HAP-1 (cell line): ENCODE data around the gene RPL26.
"Not testable (repeated sequence)": the region's sequence is repeated elsewhere in the genome, so short reads cannot be mapped to it uniquely, and the experiment has no call there.

Experiments
- DNase-seq, 2 experiments: peaks; one replicate each; pipeline ENCODE4 v3.0.0-alpha.2; 2016 to 2020; ENCODE audit warnings: low spot score in 2 of 2
- H3K27me3 ChIP-seq: fragments of 250-450 bp; sonication (Bioruptor Pico); 2 replicates; pipeline ENCODE4 v1.5.1; 2020; ENCODE audit warnings: low read depth, mild to moderate bottlenecking, moderate library complexity
- H3K36me3 ChIP-seq: fragments of 250-450 bp; sonication (Bioruptor Pico); replicated peaks from 2 replicates; pipeline ENCODE4 v1.5.1; 2020; ENCODE audit warnings: mild to moderate bottlenecking
- H3K4me1 ChIP-seq: fragments of 250-450 bp; sonication (Bioruptor Pico); 2 replicates; pipeline ENCODE4 v1.5.1; 2020; ENCODE audit warnings: mild to moderate bottlenecking
- H3K4me3 ChIP-seq: fragments of 250-450 bp; sonication (Bioruptor Pico); 2 replicates; pipeline ENCODE4 v1.5.1; 2020; ENCODE audit warnings: mild to moderate bottlenecking, moderate library complexity
- H3K9me3 ChIP-seq: fragments of 250-450 bp; sonication (Bioruptor Pico); 2 replicates; pipeline ENCODE4 v1.5.1; 2020; ENCODE audit warnings: mild to moderate bottlenecking, moderate library complexity
- in situ Hi-C: fragments of 300-500 bp; cut with MboI; formaldehyde crosslinking; loops from 3 replicates; pipeline ENCODE4 v1.14.3; 2020; ENCODE audit warnings: low sequenced_read_pairs, inconsistent platforms, mixed read lengths

Gene RPL26

GRCh38 chr17:8409966-8410882 is 27.2 kb upstream of the RPL26 start:
- Histone ChIP-seq H3K27me3 (peaks cover 4% of the 10 kb centered on the region; the same call in 1 of the 2 replicates), H3K36me3 (no peaks in the 10 kb centered on the region), H3K9me3 (no peaks in the 10 kb centered on the region), H3K4me1 (peaks cover 4% of the 10 kb centered on the region; the same call in 1 of the 2 replicates), H3K4me3 (no peak overlapping the region)
- DNase-seq: peak; percentile 91 to 94
- in situ Hi-C loops: loop anchor here (10.0 kb wide), 1 partner anchor 335 kb away; the partner anchor contains the start of gene CCDC42

GRCh38 chr17:8408371-8408770 is 25.4 kb upstream of the RPL26 start:
- no peak overlapping the region for H3K4me3 ChIP-seq
- H3K9me3 ChIP-seq: no peaks in the 10 kb centered on the region
- peaks cover 4% of the 10 kb centered on the region; the same call in 1 of the 2 replicates for H3K4me1 ChIP-seq
- H3K27me3 ChIP-seq: no peaks in the 10 kb centered on the region
- no peaks in the 10 kb centered on the region for H3K36me3 ChIP-seq
- in situ Hi-C loops: no loop called here
- no peak for DNase-seq

DNA sequence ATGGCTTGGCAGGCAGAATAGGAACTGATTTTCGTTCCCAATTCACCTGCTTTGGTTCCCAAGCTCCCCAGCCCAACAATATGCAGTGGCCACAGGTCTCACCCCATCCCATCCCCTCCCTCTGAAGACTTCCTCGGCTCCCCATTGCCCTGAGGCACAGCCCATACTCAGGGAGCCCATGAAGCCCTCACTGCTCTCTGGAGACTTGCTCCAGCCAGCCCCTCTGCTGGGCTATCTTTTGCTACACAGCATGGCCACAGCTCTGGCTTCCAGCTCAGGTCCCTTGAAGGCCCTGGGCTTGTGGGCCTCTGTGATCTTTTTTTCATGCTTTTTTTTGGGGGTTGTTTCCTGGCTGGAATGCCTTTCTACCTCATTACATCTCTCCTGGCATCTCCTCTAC is 23.2 kb upstream of the RPL26 start:
- H3K4me3 ChIP-seq: no peak overlapping the region
- no peaks in the 10 kb centered on the region for H3K9me3 ChIP-seq
- H3K4me1 ChIP-seq: peaks cover 4% of the 10 kb centered on the region; the same call in 1 of the 2 replicates
- H3K27me3 ChIP-seq: peaks cover under 1% of the 10 kb centered on the region; the same call in 1 of the 2 replicates
- in situ Hi-C loops: no loop called here
- DNase-seq: no peak
- H3K36me3 ChIP-seq: no peaks in the 10 kb centered on the region

DNA sequence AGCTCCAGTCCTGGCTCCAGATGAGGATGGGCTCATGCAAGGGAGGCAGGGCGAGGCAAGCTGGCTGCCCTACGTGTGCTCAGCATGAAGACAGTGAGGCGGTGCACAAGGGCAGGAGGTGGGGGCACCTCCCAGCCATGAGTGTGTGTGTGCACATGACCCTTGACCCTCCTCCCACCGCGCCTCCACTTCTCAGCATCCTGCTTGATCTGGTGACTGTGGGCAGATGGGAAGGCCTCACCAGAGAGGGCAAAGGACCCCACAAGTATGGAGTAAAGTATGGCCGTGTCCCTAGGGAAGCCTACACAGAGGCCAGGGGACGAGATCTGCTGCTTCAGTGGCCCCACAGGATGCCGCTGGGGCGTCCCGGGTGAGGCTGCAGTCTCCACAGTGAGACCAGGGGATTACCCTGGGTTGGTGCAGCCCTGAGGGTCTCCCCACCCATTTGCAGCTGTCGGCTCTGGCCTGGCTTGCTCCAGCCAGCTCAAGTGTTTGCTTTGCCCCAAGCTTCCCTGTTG is 22.6 kb upstream of the RPL26 start:
- DNase-seq: no peak
- peaks cover 6% of the 10 kb centered on the region for H3K27me3 ChIP-seq
- H3K4me1 ChIP-seq: peaks cover 2% of the 10 kb centered on the region
- no peaks in the 10 kb centered on the region for H3K36me3 ChIP-seq
- H3K4me3 ChIP-seq: no peak overlapping the region
- in situ Hi-C loops: no loop called here
- no peaks in the 10 kb centered on the region for H3K9me3 ChIP-seq

- in situ Hi-C loops: no loop called here
These were observed 20.0 kb upstream of the RPL26 start for GRCh38 chr17:8402921-8403536.

DNA sequence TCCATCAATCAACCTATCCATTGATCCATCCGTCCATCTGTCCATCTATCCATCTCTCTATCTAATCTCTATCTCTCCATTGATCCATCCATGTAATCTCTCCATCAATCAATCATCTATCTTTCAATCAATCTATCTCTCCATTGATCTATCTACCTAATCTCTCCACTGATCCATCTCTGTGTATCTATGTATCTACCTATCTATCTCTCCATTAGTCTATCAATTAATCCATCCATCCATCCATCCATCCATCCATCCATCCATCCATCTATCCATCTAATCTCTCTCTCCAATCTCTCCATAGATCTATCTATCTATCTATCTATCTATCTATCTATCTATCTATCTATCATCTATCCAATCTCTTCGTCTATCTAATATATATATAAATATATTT is 18.1 kb upstream of the RPL26 start:
- peaks cover 31% of the 10 kb centered on the region for H3K27me3 ChIP-seq
- H3K4me3 ChIP-seq: no peak overlapping the region
- no peak for DNase-seq
- H3K36me3 ChIP-seq: no peaks in the 10 kb centered on the region
- H3K9me3 ChIP-seq: no peaks in the 10 kb centered on the region
- H3K4me1 ChIP-seq: no peaks in the 10 kb centered on the region; the same call in 1 of the 2 replicates
- in situ Hi-C loops: no loop called here

More at GRCh38 chr17:8402921-8403536, 20.0 kb upstream of the RPL26 start:
- Histone ChIP-seq H3K4me3 (no peak overlapping the region), H3K27me3 (peaks cover 20% of the 10 kb centered on the region), H3K36me3 (no peaks in the 10 kb centered on the region), H3K9me3 (no peaks in the 10 kb centered on the region), H3K4me1 (no peaks in the 10 kb centered on the region; the same call in 1 of the 2 replicates)
- DNase-seq: no peak

GRCh38 chr17:8398980-8399379 is 16.0 kb upstream of the RPL26 start:
- Histone ChIP-seq H3K4me1 (no peaks in the 10 kb centered on the region; the same call in 1 of the 2 replicates), H3K36me3 (no peaks in the 10 kb centered on the region), H3K4me3 (no peak overlapping the region), H3K27me3 (peaks cover 40% of the 10 kb centered on the region), H3K9me3 (no peaks in the 10 kb centered on the region)
- in situ Hi-C loops: no loop called here
- no peak for DNase-seq

GRCh38 chr17:8397636-8398035 is 14.6 kb upstream of the RPL26 start, which contains the start of gene RNF222:
Gene RNF222 (minus strand): TSS chr17:8397827. CDS start chr17:8393461, 4,366 bp downstream.
- peaks cover 44% of the 10 kb centered on the region for H3K27me3 ChIP-seq
- no peaks in the 10 kb centered on the region for H3K9me3 ChIP-seq
- no peaks in the 10 kb centered on the region for H3K36me3 ChIP-seq
- no peaks in the 10 kb centered on the region; the same call in 1 of the 2 replicates for H3K4me1 ChIP-seq
- no peak for DNase-seq
- in situ Hi-C loops: no loop called here
- H3K4me3 ChIP-seq: no peak within 1 kb of the TSS

DNA sequence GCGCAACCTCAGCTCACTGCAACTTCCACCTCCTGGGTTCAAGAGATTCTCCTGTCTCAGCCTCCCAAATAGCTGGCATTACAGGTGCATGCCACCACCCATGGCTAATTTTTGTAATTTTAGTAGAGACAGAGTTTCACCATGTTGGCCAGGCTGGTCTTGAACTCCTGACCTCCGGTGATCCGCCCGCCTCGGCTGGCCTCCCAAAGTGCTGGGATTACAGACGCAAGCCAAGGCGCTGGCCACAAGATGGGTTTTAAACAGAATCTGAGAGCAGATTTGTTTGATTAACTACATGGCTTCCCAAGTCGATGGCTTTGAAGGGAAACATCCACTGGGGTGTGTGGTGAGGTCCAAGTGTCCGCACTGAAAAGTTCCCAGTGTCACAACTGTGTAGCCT is 11.5 kb upstream of the RPL26 start:
- H3K27me3 ChIP-seq: peaks cover 35% of the 10 kb centered on the region
- H3K9me3 ChIP-seq, H3K4me1 ChIP-seq, H3K36me3 ChIP-seq, in situ Hi-C loops, H3K4me3 ChIP-seq, DNase-seq: not testable (repeated sequence)

GRCh38 chr17:8393470-8394231 is 10.7 kb upstream of the RPL26 start:
- peaks cover 30% of the 10 kb centered on the region for H3K27me3 ChIP-seq
- DNase-seq: no peak
- no peaks in the 10 kb centered on the region for H3K36me3 ChIP-seq
- H3K9me3 ChIP-seq: no peaks in the 10 kb centered on the region
- H3K4me1 ChIP-seq: no peaks in the 10 kb centered on the region
- no peak overlapping the region for H3K4me3 ChIP-seq
- in situ Hi-C loops: no loop called here

GRCh38 chr17:8392674-8393469 is 9.9 kb upstream of the RPL26 start:
- peaks cover 23% of the 10 kb centered on the region for H3K27me3 ChIP-seq
- DNase-seq: no peak
- in situ Hi-C loops: no loop called here
- H3K9me3 ChIP-seq: no peaks in the 10 kb centered on the region
- no peak overlapping the region for H3K4me3 ChIP-seq
- H3K36me3 ChIP-seq: no peaks in the 10 kb centered on the region
- no peaks in the 10 kb centered on the region for H3K4me1 ChIP-seq

DNA sequence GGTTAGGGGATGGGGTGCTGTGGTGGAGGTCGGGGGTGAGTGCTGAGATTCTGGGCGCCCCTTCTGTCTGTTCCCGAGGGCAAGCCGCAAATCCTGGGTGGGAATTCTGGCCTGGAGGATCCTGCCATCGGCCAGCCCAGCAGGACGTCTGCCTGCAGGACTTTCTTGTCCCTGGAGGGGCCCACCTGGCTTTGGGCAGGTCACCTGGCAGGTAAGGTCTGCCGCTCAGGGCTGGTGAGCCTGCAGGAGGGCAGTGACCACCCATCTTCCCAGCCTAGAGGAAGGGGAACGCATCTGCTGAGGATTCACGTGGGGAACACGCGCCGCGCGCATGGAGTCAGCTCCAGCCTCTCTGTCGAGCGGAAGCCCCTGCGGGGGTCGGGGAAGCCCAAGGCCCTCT is 9.3 kb upstream of the RPL26 start:
- H3K4me1 ChIP-seq: no peaks in the 10 kb centered on the region

GRCh38 chr17:8391711-8392110 is 8.7 kb upstream of the RPL26 start:
- DNase-seq: no peak
- in situ Hi-C loops: no loop called here

More for the DNA sequence above, 9.3 kb upstream of the RPL26 start:
- no peaks in the 10 kb centered on the region for H3K9me3 ChIP-seq
- DNase-seq: no peak
- H3K27me3 ChIP-seq: peaks cover 17% of the 10 kb centered on the region
- H3K4me3 ChIP-seq: no peak overlapping the region
- in situ Hi-C loops: no loop called here
- H3K36me3 ChIP-seq: no peaks in the 10 kb centered on the region

More at GRCh38 chr17:8391711-8392110, 8.7 kb upstream of the RPL26 start:
- H3K4me3 ChIP-seq: no peak overlapping the region
- peaks cover 16% of the 10 kb centered on the region for H3K27me3 ChIP-seq
- H3K9me3 ChIP-seq: no peaks in the 10 kb centered on the region
- no peaks in the 10 kb centered on the region for H3K36me3 ChIP-seq
- no peaks in the 10 kb centered on the region for H3K4me1 ChIP-seq
